GM21529 (cell line): ENCODE measurements around the gene SYNDIG1.
"Not testable (repeated sequence)": the region's sequence is repeated elsewhere in the genome, so short reads cannot be mapped to it uniquely, and the experiment has no call there.

ENCODE experiments used
- ATAC-seq: cut with Tn5 transposase; IDR thresholded peaks from one replicate; pipeline ENCODE4 v1.9.1; 2021; ENCODE audit not compliant: unreplicated experiment

SYNDIG1 gene

GRCh38 chr20:24491041-24491756 lies 21.8 kb downstream of the SYNDIG1 start:
- no peak for ATAC-seq

- no peak for ATAC-seq
These were observed 22.7 kb downstream of the SYNDIG1 start for GRCh38 chr20:24492031-24492607.

- no peak for ATAC-seq
These were observed 23.3 kb downstream of the SYNDIG1 start for GRCh38 chr20:24492698-24493097.

- ATAC-seq, result no peak
These were observed 23.8 kb downstream of the SYNDIG1 start for GRCh38 chr20:24493181-24493580.

- ATAC-seq, result no peak
These were observed 24.4 kb downstream of the SYNDIG1 start for GRCh38 chr20:24493661-24494459.

- no peak for ATAC-seq
These were observed 25.1 kb downstream of the SYNDIG1 start for GRCh38 chr20:24494460-24494920.

GRCh38 chr20:24495266-24495665 lies 25.8 kb downstream of the SYNDIG1 start:
- ATAC-seq, result no peak

- ATAC-seq, result no peak
These were observed 28.4 kb downstream of the SYNDIG1 start for GRCh38 chr20:24497851-24498250.

- ATAC-seq, result no peak
These were observed 29.2 kb downstream of the SYNDIG1 start for GRCh38 chr20:24498641-24499040.

GRCh38 chr20:24499472-24499871 lies 30.0 kb downstream of the SYNDIG1 start:
- no peak for ATAC-seq

GRCh38 chr20:24501764-24502556 lies 32.5 kb downstream of the SYNDIG1 start:
- no peak for ATAC-seq

- ATAC-seq, result no peak
These were observed 33.2 kb downstream of the SYNDIG1 start for GRCh38 chr20:24502661-24503060.

GRCh38 chr20:24503352-24503931 lies 34.0 kb downstream of the SYNDIG1 start:
- no peak for ATAC-seq

- no peak for ATAC-seq
These were observed 35.2 kb downstream of the SYNDIG1 start for GRCh38 chr20:24504331-24505285.

GRCh38 chr20:24506146-24506545 lies 36.7 kb downstream of the SYNDIG1 start:
- ATAC-seq, result no peak

GRCh38 chr20:24506696-24507095 lies 37.3 kb downstream of the SYNDIG1 start:
- ATAC-seq, result no peak

- no peak for ATAC-seq
These were observed 37.9 kb downstream of the SYNDIG1 start for GRCh38 chr20:24507182-24507853.

GRCh38 chr20:24512441-24512840 lies 43.0 kb downstream of the SYNDIG1 start:
- not testable (repeated sequence) for ATAC-seq

GRCh38 chr20:24518515-24518914 lies 49.1 kb downstream of the SYNDIG1 start:
- no peak for ATAC-seq
